Glomerular visceral epithelial cell (primary cell): ENCODE data around the gene ZFP36L1.

Experiments
- DNase-seq: peaks from one replicate; pipeline ENCODE4 v3.0.0-alpha.2; 2016; ENCODE audit errors: extremely low spot score

Gene ZFP36L1

DNA sequence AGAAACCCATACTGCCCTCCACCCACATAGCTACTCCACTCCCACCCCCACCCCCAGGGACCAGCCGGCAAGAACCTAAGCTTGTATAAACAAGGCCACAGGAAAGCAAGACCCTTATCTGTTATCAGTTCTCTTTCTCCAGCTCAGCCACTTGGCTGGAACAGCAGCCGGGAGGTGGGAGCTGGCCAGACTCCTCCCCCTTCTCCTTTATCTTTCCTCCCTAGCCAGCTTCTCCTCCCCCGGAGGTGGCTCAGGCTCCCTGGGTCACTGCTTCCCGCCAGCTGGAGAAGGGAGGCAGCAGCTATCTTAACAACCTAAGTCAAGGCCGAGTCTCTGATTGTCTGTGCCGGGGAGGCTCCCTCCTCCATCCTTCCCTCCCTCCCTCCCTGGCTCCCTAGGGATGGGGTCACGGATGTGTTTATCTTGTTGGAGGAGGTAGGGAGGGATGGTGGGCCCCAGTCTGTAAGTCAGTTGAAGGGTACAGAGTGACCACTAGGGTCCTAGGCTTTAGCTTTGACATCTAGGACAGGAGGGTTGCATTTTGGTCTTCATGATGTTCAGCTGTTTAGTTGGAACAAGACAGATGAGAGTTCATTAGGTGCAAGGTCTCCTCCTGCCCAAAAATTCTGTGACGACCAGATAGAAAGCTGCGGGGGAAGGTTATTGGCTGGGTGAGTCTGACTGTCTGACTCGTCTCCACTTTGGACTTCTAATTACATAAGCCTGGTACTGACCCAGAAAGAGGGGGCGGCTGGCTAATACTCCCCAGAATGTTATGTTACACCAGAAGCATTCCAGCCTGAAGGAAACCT, 29.7 kb downstream of the ZFP36L1 start:
- DNase-seq = no peak

DNA sequence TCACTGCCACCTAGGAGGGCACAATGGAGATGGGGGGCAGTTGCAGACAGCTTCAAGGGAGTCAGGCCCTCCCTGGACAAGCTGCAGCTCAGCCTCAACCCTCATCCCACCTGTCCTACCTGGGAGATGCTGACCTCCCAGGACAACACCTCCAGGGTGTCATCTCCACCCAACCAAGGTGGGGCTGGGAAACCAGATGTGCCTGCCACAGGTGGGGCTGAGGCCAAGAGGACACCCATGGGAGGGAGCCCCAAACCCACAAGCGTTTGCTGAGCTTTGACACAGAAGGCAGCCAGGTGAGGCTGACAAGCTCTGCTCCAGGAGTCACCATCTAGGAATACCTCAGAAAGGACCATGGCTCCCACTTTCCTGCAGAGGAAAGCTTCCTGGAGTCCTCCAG, 31.5 kb downstream of the ZFP36L1 start:
- DNase-seq = no peak

DNA sequence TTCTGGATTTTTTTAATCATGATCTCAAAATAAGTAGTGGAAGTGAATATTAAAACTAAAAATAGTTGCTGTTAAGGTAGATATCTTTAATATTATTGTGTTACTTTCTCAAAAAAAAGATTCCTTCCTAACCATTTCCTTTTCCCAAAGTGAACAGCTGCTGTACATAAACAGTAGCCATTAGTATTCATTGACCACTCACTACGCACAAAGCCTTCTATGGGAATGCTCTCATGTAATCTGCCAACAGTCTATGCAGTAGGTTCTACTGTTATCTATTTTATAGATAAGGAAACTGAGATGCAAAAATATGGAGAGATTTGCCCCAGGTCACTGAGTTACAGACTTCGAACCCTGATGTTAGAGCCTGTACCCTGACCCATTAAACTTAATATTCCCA, 32.1 kb downstream of the ZFP36L1 start:
- DNase-seq = no peak

DNA sequence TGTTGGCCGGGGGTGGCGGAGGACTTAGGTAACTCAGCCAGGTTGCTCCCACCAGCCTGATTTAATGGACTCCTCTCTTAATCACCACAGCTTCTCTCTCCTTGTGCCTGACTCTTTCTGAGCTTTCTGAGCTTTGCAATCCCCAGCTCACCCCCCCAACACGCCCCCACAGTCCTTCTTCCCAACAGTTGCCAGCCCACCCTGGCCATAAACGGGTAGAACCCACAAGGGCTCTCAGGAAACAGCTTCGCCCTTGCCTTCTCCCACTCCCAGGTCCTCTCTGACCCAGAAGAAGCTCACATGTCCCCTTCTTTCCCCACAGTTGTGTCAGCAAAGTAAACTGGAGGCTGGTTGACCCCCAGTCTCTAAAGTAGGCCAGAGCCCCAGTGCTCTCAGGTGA, 32.9 kb downstream of the ZFP36L1 start:
- DNase-seq = no peak

DNA sequence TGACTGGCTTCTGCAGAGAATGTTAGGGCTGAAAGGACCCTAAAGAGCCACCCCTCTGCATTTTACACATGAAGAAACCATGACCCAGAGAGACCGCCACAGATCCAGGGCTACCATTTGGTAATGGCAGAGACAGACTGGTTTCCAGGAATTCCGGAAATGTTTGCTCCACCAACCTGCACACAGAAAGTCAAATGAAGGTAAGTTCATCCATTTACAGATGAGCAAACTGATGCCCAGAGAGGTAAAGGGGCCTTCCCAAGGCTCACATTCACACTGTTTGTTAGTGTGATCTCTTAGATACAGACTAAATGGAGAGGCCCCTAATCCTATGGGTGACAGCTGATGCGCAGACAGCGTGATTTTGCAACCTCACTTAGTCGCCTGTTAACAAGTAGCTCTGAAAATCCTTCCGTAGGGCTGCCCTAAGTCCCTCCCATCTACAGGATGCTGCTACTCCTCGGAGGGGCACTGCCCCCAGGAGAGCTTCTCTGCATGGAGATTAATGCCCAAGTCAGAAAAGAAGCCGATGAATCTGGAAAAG, 33.8 kb downstream of the ZFP36L1 start:
- no peak for DNase-seq

DNA sequence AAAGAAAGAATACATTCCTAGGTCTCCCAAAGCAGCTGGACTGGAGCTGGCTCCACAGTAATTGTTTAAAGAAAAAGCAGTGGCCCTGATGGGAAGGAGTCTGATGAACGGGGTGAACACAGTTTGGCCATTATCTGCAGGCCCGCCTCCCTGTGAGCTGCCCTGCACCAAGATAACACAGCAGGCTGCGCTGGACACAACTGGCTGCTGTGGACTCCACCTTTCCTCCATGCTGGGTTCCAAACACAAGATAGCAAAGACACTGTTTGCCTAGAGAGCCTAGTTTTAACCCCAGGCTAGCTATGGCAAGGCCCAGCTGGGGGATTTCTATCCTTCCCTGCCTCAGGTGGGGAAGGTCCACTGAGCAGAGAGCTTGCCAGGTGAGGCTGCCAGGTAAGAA, 34.6 kb downstream of the ZFP36L1 start:
- no peak for DNase-seq

DNA sequence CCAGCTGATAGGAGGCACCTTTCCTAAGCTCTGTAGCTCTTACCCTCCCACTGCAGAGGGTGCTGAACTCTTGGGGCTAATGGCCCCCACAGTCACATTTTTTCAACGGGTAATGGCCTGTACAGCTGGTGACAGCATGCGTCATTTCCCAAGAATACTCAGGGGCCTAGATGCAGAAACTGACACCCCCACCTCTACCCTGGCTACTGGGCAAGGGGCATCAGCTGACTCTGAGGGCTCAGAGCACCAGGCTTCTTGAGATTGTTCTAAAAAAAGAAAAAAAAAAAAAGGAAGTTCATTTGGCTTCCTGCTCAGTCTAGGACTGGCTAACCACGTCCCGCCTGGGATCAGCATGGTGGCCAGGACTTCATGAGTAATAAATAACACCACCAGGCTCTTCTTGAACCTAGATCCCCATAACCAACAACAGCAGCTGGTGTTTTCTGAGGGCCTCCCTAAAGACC, 35.2 kb downstream of the ZFP36L1 start:
- peak; percentile 48 for DNase-seq

DNA sequence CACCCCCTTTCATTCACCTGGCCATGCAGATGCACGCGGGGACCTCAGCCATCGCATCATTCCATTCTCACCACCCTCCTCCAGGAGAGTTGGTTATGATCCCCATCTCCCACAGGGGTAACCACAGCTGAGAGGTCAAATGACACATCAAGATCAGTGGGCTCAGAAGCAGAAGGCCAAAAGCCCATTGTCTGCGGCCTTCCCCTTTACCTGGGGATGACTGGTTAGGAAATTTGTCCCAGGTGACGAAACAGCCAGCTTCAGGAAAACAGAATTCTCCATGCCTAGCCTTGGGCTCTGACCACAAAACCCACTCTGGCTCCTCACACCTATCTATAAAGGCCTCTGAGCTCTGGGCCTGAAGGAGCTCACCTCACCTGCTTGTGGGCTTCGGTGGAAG, 36.1 kb downstream of the ZFP36L1 start:
- DNase-seq = no peak

DNA sequence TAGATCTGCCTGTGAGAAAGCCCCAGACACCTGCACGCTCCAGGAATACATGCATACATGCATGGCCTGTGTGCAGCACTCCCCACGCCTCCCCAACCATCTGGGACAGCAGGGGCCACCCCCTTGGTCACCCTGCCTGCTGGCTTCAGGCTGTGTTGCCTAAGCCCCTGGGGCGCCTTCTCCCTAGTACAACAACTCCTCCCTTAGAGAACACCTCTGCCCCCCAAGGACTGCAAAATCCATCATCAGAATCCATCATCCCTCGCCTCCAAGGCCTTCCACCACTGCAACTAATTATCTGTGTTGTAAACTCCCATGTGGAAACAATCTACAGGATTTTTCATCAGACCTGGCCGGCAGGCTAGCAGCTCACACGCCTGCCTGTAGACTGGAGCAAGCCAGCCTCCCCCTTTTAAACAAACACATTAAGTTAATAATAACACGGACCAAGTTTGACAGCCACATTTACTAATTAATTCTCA, 36.8 kb downstream of the ZFP36L1 start:
- DNase-seq = no peak

DNA sequence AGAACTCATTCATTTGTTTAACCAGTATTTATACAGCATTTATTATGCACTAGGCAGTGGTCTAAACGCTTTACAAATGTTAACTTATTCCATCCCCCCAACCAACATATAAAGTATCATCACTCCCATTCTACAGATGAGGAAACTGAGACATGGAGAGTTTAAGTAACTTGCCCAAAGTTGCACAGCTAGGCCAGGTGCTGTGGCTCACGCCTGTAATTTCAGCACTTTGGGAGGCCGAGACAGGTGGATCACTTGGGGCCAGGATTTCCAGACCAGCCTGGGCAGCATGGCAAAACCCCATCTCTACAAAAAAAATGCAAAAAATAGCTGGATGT, 37.9 kb downstream of the ZFP36L1 start:
- DNase-seq = no peak

DNA sequence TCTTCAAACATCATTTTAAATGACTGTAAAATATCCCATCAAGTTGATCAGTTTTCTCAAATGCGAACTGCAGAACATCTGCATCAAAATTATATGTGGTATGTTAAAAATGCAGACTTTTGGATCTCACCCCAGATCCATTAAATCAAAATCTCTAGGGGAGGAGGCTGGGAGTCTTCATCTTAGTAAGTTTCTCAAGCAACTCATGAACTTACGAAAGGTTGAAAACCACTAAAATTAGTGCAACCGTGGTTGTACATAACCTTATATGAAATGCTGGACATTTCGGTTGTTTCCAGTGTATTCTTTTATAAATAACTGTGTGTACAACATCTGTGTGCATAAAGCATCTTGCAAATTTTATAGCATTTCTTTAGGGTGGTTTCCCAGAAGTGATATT, 39.2 kb downstream of the ZFP36L1 start:
- no peak for DNase-seq

DNA sequence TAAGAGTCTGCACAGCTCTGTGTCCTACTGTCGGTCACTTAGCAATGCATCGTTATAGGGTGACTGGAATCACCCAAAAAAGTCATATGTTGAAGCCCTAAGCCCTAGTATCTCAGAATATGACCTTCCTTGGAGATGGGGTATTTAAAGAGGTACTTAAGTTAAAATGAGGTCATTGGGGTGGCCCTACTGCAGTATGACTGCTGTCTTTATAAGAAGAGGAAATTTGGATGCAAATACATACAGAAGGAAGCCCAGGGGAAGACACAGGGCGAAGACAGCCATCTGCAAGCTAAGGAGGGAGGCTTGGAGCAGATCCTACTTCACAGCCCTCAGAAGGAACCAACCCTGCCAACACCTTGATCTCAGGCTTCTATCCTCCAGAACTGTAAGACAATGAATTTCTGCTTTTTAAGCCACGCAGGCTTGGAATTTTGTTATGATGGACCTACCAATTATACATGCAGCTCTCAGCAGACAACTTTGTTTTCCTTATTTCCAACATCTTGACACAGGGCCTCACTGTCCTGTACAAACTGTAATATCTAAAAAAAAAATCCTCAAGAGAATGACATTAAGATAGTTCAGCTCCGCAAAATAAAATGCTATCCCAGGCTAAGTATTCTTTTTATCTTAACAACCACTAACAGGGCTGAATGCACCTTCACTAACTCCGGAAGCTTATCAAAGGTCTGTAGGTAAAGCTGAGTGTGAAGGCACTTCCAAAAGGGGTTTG, 40.4 kb downstream of the ZFP36L1 start:
- DNase-seq = no peak

DNA sequence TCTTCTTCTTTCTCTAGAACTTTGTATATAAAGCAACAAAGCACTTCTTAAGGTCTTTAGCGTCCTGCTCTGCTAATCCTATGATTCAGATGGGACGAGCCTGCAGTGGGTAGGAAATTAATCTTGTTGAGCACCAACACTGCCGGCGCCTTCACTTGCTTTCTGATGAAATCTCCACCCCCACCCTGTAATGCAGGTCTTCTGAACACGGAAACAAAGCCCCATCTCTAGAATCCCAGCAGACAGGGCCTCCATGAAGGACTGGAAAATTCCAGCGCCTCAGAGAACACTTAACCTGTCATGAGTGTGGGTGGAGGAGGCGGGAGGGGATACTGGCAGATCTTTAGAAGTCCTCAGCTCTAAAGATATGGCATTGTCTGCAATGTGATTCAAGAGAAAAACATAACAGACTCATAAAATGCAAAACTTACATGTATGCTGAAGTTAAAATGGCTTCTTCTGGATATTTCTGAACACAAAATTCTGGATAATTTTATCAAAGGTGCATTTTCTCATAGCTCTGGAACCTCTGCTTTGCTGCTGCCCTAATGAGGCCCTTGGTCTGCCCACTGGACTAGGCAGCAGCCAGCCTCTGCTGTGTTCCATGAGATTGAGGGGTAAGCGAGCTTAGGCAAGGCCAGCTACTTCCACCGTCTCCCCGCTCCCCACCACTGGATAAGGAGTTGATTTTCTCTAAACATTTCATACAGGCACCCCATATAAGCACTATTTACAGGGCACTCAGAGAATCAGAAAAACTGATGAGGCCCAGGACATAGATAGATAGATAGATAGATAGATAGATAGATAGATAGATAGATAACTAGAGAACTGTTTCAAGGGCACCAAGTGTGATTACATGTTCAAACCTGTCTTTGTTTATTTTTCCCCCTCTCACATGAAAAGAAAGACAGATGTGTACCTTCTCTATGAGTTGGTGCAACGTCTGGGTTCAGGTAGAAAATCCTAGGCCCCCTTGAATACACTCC, 43.1 kb downstream of the ZFP36L1 start:
- DNase-seq = no peak

DNA sequence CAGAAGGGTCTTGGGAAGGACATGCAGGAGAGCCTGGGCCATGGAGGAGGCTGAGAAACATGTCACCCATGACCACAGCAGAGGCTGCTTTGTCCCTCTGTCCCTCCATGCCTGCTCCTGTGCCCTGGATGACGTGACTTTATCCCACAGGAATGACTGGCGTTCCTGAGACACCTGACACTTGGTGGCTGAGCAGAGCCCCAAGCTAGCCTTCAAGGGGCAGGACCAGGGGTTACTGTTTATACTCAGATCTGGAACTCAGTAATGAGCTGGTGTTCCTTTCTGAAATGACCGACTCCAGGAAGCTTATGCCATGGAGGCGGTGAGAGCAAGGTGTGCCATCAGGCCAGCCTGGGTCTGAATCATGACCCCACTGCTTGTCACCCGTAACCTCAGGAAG, 44.2 kb downstream of the ZFP36L1 start:
- no peak for DNase-seq

DNA sequence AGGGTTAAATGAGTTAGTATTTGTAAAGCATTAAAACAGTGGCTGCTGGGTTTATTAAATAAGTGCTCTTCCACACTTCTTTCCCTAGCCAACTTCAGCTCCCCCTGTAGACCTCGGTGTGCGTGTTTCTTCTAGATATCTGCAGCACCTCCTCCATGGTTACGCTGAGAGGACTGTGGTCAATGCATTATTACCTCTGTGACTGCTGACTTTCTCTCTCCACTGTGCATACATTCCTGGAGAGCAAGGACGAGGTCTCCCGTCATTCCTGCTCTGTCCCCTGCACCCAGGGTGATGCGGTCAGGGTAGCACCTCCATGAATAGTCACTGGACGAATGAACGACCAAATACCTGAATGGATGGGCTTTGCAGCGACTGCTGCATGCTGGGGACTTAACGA, 44.6 kb downstream of the ZFP36L1 start:
- no peak for DNase-seq

DNA sequence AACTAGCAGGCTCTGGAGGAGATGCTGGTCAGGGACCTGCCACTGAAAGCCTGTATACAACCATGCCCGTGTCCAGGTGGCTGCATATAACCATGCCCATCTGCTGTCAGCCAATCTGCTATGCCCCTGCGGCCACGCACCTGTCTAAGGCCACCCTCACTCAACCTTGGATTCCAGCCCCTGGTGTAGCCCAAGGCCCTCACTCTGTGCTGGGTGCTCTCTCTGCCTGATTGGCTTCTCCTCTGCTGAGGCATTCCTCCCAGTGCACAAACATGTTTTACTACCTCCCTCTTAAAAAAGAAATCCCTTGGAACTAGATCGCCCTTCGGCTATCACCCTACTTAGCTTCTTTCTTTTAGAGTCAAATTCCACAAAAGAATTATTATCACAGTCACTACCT, 45.5 kb downstream of the ZFP36L1 start:
- DNase-seq = no peak

DNA sequence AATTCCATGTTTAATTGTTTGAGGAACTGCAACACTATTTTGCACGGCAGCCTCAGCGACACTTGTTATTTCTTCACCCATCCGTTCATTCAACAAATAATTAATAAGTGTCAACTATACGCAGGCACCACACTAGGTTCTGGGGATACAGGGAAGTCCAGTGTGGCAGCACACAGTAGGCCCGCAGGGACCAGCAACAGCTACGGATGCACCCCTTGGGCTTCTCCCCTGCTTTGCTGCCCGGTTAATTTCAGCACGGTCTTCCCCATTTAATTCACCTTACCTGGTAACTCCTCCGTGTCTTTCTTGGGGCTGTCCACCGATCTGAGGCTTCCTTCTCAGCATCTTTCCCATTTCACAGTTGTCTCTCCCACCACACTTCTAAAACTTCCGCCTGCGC, 48.3 kb downstream of the ZFP36L1 start:
- no peak for DNase-seq

DNA sequence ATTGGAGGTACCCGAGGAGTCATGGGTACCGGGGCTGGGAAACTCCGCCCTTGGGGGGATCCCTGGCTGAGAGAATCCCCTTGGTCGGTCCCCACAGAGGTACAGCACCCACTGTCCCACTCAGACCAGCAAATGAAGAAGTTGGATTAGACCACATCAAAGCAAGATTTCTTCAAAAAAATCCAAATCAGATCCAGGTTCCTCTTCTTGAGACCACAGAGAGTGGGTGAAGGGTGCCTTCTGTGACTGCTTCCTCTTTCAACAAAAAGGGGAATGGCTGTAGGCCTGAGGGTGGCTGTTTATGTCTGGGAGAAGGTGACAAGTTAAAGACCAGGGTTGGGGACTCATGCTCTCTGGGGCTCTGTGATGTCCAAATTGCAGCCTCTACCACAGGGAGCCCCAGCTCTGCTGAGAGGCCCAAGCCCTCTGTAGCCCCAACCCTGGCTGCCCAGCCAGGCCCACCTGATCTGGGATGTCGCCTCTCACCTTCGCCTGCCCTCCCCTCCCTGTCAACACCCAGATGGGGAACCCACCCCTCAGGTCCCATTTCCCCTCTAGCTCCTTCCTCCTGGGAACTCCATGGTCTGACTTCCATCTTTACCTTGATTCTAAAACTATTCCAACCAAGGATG, 50.9 kb downstream of the ZFP36L1 start:
- DNase-seq = no peak

DNA sequence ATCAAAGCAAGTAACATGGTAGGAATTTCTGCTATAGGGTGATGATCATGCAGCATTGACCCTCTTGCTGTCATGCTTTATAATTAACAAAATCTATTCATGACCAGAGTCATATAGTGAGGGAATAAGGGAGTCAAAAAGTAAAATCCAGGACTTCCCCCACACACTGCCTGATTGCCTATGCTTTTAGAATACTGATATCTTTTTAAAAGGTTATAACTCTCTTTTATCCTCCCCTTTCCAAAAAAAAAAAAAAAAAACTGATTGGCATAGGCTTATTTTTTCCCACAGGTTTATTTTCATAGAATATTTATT, 51.4 kb downstream of the ZFP36L1 start:
- no peak for DNase-seq

DNA sequence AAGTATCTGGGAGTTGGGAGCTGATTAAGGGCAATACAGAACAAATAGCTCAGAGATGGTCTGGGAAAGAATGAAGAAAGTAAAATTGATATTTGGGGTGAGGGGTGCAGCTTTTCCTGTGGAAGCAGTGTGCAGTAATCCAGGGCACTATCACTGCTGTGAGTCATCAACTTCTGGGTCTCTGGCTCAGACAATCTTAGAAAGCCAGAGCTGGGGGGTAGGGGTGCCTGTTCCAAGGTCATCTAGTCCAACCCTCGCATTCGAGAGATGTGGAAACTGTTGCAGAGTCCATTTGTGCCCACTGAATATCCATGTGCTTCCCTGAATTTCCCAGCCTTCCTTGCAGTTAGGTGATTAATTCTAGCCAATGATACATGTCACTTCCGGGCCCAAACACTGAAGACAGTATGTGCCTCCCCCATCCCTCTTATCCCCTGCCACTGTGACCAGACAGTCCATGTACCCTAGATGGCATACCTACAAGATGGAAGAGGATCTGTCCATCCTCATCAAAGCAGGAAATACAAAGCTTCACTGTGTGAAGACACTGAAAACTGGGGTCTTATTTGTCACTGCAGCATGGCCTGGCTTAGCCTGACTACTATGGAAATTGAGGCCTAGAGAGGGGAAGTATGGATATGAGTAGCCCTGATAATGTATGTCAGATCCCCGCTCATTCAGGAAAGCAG, 51.9 kb downstream of the ZFP36L1 start:
- no peak for DNase-seq

DNA sequence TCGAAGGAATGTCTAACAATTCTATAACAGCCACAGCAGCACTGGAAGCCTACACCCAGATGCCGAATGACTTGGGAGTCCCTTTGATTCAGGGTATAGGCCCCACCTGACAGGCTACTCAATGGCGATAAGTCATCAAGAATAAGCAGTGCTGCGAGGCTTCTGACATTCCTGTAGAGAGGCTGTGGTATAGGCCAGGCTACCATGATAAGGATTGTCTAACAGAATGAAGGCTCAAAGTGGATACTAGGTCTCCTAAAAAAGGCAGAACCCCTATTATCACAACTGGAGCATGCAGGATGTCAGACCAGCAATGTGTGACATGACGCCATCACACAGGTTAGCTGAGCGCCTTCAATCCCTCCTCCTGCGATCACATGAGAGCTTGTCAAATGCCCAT, 53.2 kb downstream of the ZFP36L1 start:
- DNase-seq = no peak
